ENCODE measurements around the gene FMN1. TPM values are rescaled to one million over a fixed set of nuclear protein-coding genes. Genes with fewer than 3 reads are reported as not detected.

FMN1 gene
- total and polyA plus RNA-seq, 2 of the 8 experiments (the other 6 are each of a cell fraction or from before 2014, with no cell fraction given): 0.27 to 3.7 TPM

DNA sequence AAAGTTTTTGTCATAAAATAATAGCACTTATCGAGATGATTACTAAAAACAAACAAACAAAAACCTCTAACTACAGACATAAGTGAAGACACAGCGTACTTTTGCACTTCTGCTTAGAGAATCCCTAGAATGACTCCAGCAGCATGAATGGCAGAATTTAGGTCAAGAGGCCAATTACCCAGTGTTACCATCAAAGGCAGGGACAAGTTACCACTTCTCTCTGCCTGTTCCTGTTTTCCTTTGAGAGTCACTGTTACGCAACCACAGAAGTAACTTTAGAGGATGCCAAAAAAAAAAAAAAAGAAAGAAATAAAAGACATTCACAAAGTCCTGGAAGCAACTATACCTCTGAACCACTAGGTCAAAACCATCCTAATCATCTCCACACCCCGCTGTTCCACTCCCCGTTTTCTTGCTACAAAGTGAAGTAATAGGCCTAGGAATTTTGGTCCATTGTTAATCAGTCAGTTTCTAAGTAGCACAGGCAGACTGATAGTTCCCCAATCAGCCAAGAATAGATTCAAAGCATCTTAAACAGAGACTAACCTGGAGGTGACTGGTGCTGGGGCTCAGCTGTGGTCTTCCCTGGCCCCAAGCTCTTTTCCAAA is 41.9 kb downstream of the FMN1 start:
- Histone ChIP-seq H2BK5ac (ENCODE audit: low read depth, low read length) (no peak overlapping the region), H2BK15ac (ENCODE audit: low read length) (no peak overlapping the region), H3K23ac (ENCODE audit: insufficient read length) (no peak overlapping the region), H3K18ac (ENCODE audit: extremely low read depth, low read length) (no peak overlapping the region), H3K56ac (replicated peaks; ENCODE audit: insufficient read length, low read depth, low read length) (no peak overlapping the region), H3K14ac (ENCODE audit: insufficient read length) (no peak overlapping the region), H3K4me1 (replicated peaks in 1 of 4; ENCODE audit: control insufficient read depth in 3 of 4, insufficient read depth in 4 of 4, low read length in 3 of 4) (0 out of 7 replicates have a peak, but pooled peaks cover 0 to 2% (median 0%) of the 10 kb centered on the region in 4 experiments), H3K4me2 (ENCODE audit: insufficient read depth in 1 of 2, low read depth in 2 of 2, low read length in 2 of 2) (no peak overlapping the region), H3K27ac (ENCODE audit: low read depth, low read length) (no peak overlapping the region), H3K36me3 (ENCODE audit: control insufficient read depth in 2 of 4, insufficient read depth in 4 of 4, low read length in 3 of 4) (no peaks in the 10 kb centered on the region), H3K79me2 (ENCODE audit: control insufficient read depth in 1 of 2, insufficient read depth in 2 of 2, low read length in 2 of 2) (no peaks in the 10 kb centered on the region), H2BK20ac (ENCODE audit: low read length) (no peak overlapping the region), H4K5ac (ENCODE audit: insufficient read length, low read depth, low read length) (no peak overlapping the region), H4K20me1 (replicated peaks in 1 of 2; ENCODE audit: control insufficient read depth in 1 of 2, insufficient read depth in 2 of 2, low read length in 2 of 2) (no peaks in the 10 kb centered on the region), H2BK120ac (replicated peaks; ENCODE audit: low read depth, low read length) (no peak overlapping the region), H3K9me3 (ENCODE audit: insufficient read depth in 2 of 2, low read depth in 1 of 2, low read length in 1 of 2) (no peaks in the 10 kb centered on the region), H3K4me3 (ENCODE audit: extremely low read depth in 1 of 4, insufficient read depth in 2 of 4, low read depth in 3 of 4, low read length in 4 of 4) (no peak overlapping the region), H3K27me3 (replicated peaks in 1 of 4; ENCODE audit: control insufficient read depth in 3 of 4, extremely low read depth in 1 of 4, insufficient read depth in 3 of 4, low read length in 3 of 4) (no peaks in the 10 kb centered on the region), H2AFZ (ENCODE audit: low read length) (no peak overlapping the region), H4K8ac (ENCODE audit: extremely low read depth, insufficient read depth, low read length) (no peak overlapping the region), H3K23me2 (ENCODE audit: low read depth, low read length) (no peaks in the 10 kb centered on the region; the same call in 1 of the 2 replicates), H2BK12ac (ENCODE audit: low read depth, low read length) (no peak overlapping the region), H3K79me1 (ENCODE audit: low read depth, low read length) (no peaks in the 10 kb centered on the region), H2AK5ac (ENCODE audit: low read depth, low read length) (no peak overlapping the region), H4K91ac (replicated peaks; ENCODE audit: insufficient read length, low read length) (no peak overlapping the region), H3K4ac (replicated peaks; ENCODE audit: insufficient read length, low read depth, low read length) (no peak overlapping the region), H3K9ac (replicated peaks in 1 of 4; ENCODE audit: extremely low read depth in 1 of 4, low read depth in 3 of 4, low read length in 3 of 4) (no peak overlapping the region)
- DNase-seq (ENCODE audit: low read depth in 1 of 2, low spot score in 2 of 2) (no peak), FAIRE-seq (no peak)
- POLR2A ChIA-PET (ENCODE audit: partially characterized antibody): no interaction called here
- CTCF ChIA-PET (ENCODE audit: partially characterized antibody): interaction anchor here (1.9 kb wide), 1 partner anchor 20 kb away, joined by 7 read pairs; no protein-coding TSS in a partner anchor
- 70% methylated on average over 5 of the region's 5 CpGs; no CpG with 5 or more reads in 1 of the 2 experiments for WGBS, 2 experiments (ENCODE audit: extremely low coverage in 1 of 2, insufficient coverage in 1 of 2, insufficient read length in 1 of 2, insufficient replicate concordance in 2 of 2, low coverage in 1 of 2, low lambda C conversion rate in 2 of 2, missing lambda C conversion rate in 1 of 2)
- TF ChIP-seq SAP30 (IDR thresholded peaks at IDR 0.05; ENCODE audit: insufficient read depth, insufficient replicate concordance, low read length) (no peak), GABPA (IDR thresholded peaks at IDR 0.05; ENCODE audit: borderline replicate concordance, insufficient read depth, low read length) (no peak), EGR1 (IDR thresholded peaks at IDR 0.05; ENCODE audit: borderline replicate concordance, low read depth, low read length) (no peak), SP1 (IDR thresholded peaks at IDR 0.05; ENCODE audit: low read depth, low read length) (no peak), SRF (IDR thresholded peaks at IDR 0.05; ENCODE audit: low read depth, low read length) (no peak), ZNF274 (IDR thresholded peaks at IDR 0.05; ENCODE audit: borderline replicate concordance, extremely low read depth, low read length) (no peak), GTF2F1 (IDR thresholded peaks at IDR 0.05; ENCODE audit: borderline replicate concordance, low read depth, low read length) (no peak), KDM5A (IDR thresholded peaks at IDR 0.05; ENCODE audit: low read length) (no peak), RFX5 (IDR thresholded peaks at IDR 0.05; ENCODE audit: borderline replicate concordance, low read depth, low read length) (no peak), JUN (IDR thresholded peaks at IDR 0.05; ENCODE audit: low read depth, low read length) (no peak), POU5F1 (IDR thresholded peaks at IDR 0.05; ENCODE audit: low read depth, low read length) (no peak)
- TF ChIP-seq, protein P1, sequence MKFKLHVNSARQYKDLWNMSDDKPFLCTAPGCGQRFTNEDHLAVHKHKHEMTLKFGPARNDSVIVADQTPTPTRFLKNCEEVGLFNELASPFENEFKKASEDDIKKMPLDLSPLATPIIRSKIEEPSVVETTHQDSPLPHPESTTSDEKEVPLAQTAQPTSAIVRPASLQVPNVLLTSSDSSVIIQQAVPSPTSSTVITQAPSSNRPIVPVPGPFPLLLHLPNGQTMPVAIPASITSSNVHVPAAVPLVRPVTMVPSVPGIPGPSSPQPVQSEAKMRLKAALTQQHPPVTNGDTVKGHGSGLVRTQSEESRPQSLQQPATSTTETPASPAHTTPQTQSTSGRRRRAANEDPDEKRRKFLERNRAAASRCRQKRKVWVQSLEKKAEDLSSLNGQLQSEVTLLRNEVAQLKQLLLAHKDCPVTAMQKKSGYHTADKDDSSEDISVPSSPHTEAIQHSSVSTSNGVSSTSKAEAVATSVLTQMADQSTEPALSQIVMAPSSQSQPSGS (IDR thresholded peaks at IDR 0.05; ENCODE audit: low read length): no peak
